SK-N-SH (cell line): ENCODE results near the gene BOD1L2. TPM values are rescaled to one million over a fixed set of nuclear protein-coding genes. Genes with fewer than 3 reads are reported as not detected.

Source experiments
- CTCF ChIA-PET: fragments of 300-600, 350-600 bp; formaldehyde crosslinking; extraction: SDS; loops from one replicate; lab custom pipeline; 2021; lab: Yijun Ruan, JAX
- POLR2A ChIA-PET: fragments of 350-600 bp; sonication (Branson Sonifier 250); formaldehyde crosslinking; extraction: SDS; loops from one replicate; lab custom pipeline; 2020; ENCODE audit warnings: antibody characterized with exemption, inconsistent platforms; lab: Yijun Ruan, JAX
- DNase-seq: peaks from one replicate; pipeline ENCODE4 v3.0.0; 2012
- H2AFZ ChIP-seq: fragments of 200-600 bp; sonication (generic); 2 replicates; pipeline ENCODE4 v1.8.1; 2016; ENCODE audit warnings: antibody characterized with exemption, mild to moderate bottlenecking, low read depth
- H3F3A ChIP-seq: fragments of 200-600 bp; sonication (generic); replicated peaks from 2 replicates; pipeline ENCODE3; 2016; ENCODE audit warnings: antibody characterized with exemption, mild to moderate bottlenecking; ENCODE audit not compliant: insufficient read depth
- H3K27ac ChIP-seq, 2 experiments: fragments of 200-500 bp in 1 of 2; fragments of 200-600 bp in 1 of 2; sonication (Bioruptor generic) in 1 of 2; sonication (generic), shearing (Covaris generic) in 1 of 2; 2 replicates each; pipeline versions ENCODE4 v1.5.1 to v1.6.1; 2014 to 2016; ENCODE audit warnings: low read depth in 2 of 2, inconsistent platforms in 1 of 2, low read length in 1 of 2, mild to moderate bottlenecking in 1 of 2, mixed read lengths in 1 of 2
- H3K27me3 ChIP-seq: fragments of 200-600 bp; sonication (generic), shearing (Covaris generic); 2 replicates; pipeline ENCODE4 v1.6.1; 2016; ENCODE audit warnings: mixed run types; ENCODE audit not compliant: insufficient read depth
- H3K36me3 ChIP-seq, 2 experiments: fragments of 200-500 bp in 1 of 2; fragments of 200-600 bp in 1 of 2; sonication (Bioruptor generic) in 1 of 2; sonication (generic) in 1 of 2; replicated peaks in 1 of 2; 2 replicates each; pipeline versions ENCODE3 to v1.5.1; 2014 to 2016; ENCODE audit warnings: low read length in 1 of 2, mild to moderate bottlenecking in 1 of 2; ENCODE audit not compliant: insufficient read depth in 2 of 2, control insufficient read depth in 1 of 2
- H3K4me1 ChIP-seq, 2 experiments: fragments of 200-500 bp in 1 of 2; fragments of 200-600 bp in 1 of 2; sonication (Bioruptor generic) in 1 of 2; sonication (generic), shearing (Covaris generic) in 1 of 2; 2 replicates each; pipeline versions ENCODE4 v1.5.1 to v1.6.1; 2014 to 2016; ENCODE audit warnings: low read depth in 1 of 2, low read length in 1 of 2, mixed run types in 1 of 2; ENCODE audit not compliant: insufficient read depth in 2 of 2, control insufficient read depth in 1 of 2
- H3K4me2 ChIP-seq: fragments of 200-600 bp; sonication (generic), shearing (Covaris generic); 2 replicates; pipeline ENCODE4 v1.6.1; 2017; ENCODE audit warnings: mixed run types
- H3K4me3 ChIP-seq, 2 experiments: fragments of 200-500 bp in 1 of 2; fragments of 200-600 bp in 1 of 2; sonication (Bioruptor generic) in 1 of 2; sonication (generic), shearing (Covaris generic) in 1 of 2; 2 replicates each; pipeline versions ENCODE4 v1.5.1 to v1.8.1; 2014 to 2016; ENCODE audit warnings: low read depth in 2 of 2, inconsistent platforms in 1 of 2, low read length in 1 of 2, mild to moderate bottlenecking in 1 of 2, mixed read lengths in 1 of 2, moderate library complexity in 1 of 2
- H3K79me2 ChIP-seq: fragments of 200-600 bp; sonication (generic); 2 replicates; pipeline ENCODE4 v1.8.1; 2017; ENCODE audit warnings: mild to moderate bottlenecking; ENCODE audit not compliant: insufficient read depth
- H3K9ac ChIP-seq: fragments of 200-600 bp; sonication (generic); 2 replicates; pipeline ENCODE4 v1.6.1; 2017; ENCODE audit warnings: mixed run types
- H3K9me2 ChIP-seq: fragments of 200-600 bp; sonication (generic); 2 replicates; pipeline ENCODE4 v1.6.1; 2017; ENCODE audit warnings: mixed run types
- H3K9me3 ChIP-seq: fragments of 200-600 bp; sonication (generic); 2 replicates; pipeline ENCODE4 v1.6.1; 2017; ENCODE audit warnings: mixed run types, mild to moderate bottlenecking, moderate library complexity
- H4K20me1 ChIP-seq: fragments of 200-600 bp; sonication (generic); 2 replicates; pipeline ENCODE4 v1.6.1; 2017; ENCODE audit warnings: mild to moderate bottlenecking, mixed run types; ENCODE audit not compliant: insufficient read depth
- CHD2 ChIP-seq: fragments of 150-350 bp; IDR thresholded peaks from 2 replicates; pipeline ENCODE4 v1.6.1; 2018; ENCODE audit warnings: low read length; ENCODE audit not compliant: partially characterized antibody
- ELF1 ChIP-seq: IDR thresholded peaks from 2 replicates; pipeline ENCODE4 v1.4.0; 2012
- EZH2phosphoT487 ChIP-seq: fragments of 200-600 bp; sonication (generic); IDR thresholded peaks from 2 replicates; pipeline ENCODE4 v1.6.1; 2017; ENCODE audit warnings: low read depth, mixed run types, mild to moderate bottlenecking, antibody characterized with exemption, moderate library complexity, borderline replicate concordance
- FOXJ3 ChIP-seq: sonication (generic); formaldehyde crosslinking; IDR thresholded peaks from 2 replicates; pipeline ENCODE4 v1.5.1; 2020; ENCODE audit warnings: mild to moderate bottlenecking, missing genetic modification reagents
- FOXM1 ChIP-seq: IDR thresholded peaks from 2 replicates; pipeline ENCODE4 v1.4.0; 2012; ENCODE audit warnings: low read depth, mild to moderate bottlenecking
- GABPA ChIP-seq: IDR thresholded peaks from 2 replicates; pipeline ENCODE4 v1.4.0; 2012; ENCODE audit warnings: low read depth, mild to moderate bottlenecking
- MXI1 ChIP-seq: IDR thresholded peaks from 2 replicates; pipeline ENCODE4 v1.6.1; 2012; ENCODE audit warnings: mild to moderate bottlenecking, low read depth, low read length, improper control_type of control experiment
- NFIC ChIP-seq: IDR thresholded peaks from 2 replicates; pipeline ENCODE4 v1.4.0; 2012; ENCODE audit warnings: borderline replicate concordance
- NRF1 ChIP-seq: IDR thresholded peaks from 2 replicates; pipeline ENCODE4 v1.6.1; 2012; ENCODE audit warnings: low read depth, mild to moderate bottlenecking, low read length
- RAD21 ChIP-seq: IDR thresholded peaks from 2 replicates; pipeline ENCODE4 v1.6.1; 2012; ENCODE audit warnings: mild to moderate bottlenecking, low read length
- RCOR1 ChIP-seq: fragments of 150-350 bp; IDR thresholded peaks from 2 replicates; pipeline ENCODE4 v1.6.1; 2017; ENCODE audit warnings: antibody characterized with exemption, low read length
- SMC3 ChIP-seq: IDR thresholded peaks from 2 replicates; pipeline ENCODE4 v1.6.1; 2012; ENCODE audit warnings: low read depth, low read length, improper control_type of control experiment
- TAF1 ChIP-seq: IDR thresholded peaks from 2 replicates; pipeline ENCODE4 v1.6.1; 2012; ENCODE audit warnings: low read depth, mild to moderate bottlenecking, low read length, moderate library complexity, borderline replicate concordance
- TEAD4 ChIP-seq: IDR thresholded peaks from 2 replicates; pipeline ENCODE4 v1.4.0; 2012; ENCODE audit warnings: mild to moderate bottlenecking, borderline replicate concordance; ENCODE audit not compliant: insufficient read depth
- WGBS: methylation state at CpG from one replicate; pipeline ENCODE4 v1.1.6; 2017; ENCODE audit warnings: low lambda C conversion rate; 5-methylcytosine and 5-hydroxymethylcytosine counted together
- polyA plus RNA-seq, 3 experiments: library from polyadenylated mRNA; depleted of rRNA; stranded (reverse); fragments of >200 nt; gene quantifications; 2 replicates each; pipeline ENCODE4 v1.2.3, GENCODE V29; 2012
- TF ChIP-seq, protein P1 (sequence below): fragments of 150-350 bp; IDR thresholded peaks from 2 replicates; pipeline ENCODE4 v1.6.1; 2017; ENCODE audit warnings: antibody characterized with exemption, low read length, low read depth, borderline replicate concordance
- TF ChIP-seq, protein P2 (sequence below): IDR thresholded peaks from 2 replicates; pipeline ENCODE4 v1.6.1; 2012; ENCODE audit warnings: mild to moderate bottlenecking, low read depth, low read length, moderate library complexity
- TF ChIP-seq, protein P3 (sequence below): IDR thresholded peaks from 2 replicates; pipeline ENCODE4; 2012
- TF ChIP-seq, protein P4 (sequence below): fragments of 150-350 bp; IDR thresholded peaks from 2 replicates; pipeline ENCODE4 v1.6.1; 2016; ENCODE audit warnings: mild to moderate bottlenecking, low read depth, low read length

BOD1L2 gene
- polyA plus RNA-seq, 1 of the 3 experiments (the other 2 are of a cell fraction) = not detected

DNA sequence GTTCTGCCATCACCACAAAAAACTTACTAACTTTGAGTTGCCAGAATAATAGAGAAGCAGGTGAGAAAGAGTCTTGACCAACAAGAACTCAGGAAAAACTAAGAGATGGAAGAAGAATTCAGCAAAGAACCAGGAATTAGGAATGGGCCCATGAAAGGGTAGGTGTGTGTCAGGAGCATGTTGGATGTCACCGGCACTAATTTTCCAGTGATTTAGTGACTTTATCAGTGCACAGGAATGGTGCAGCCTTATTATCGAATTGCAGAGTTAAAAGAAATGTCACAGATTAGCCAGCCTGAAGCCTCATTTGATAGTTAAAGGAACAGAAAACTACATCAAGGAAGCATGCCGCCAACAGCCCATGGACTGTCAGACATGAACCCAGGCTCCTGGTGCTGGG, 9.0 kb upstream of the BOD1L2 start:
- no peak overlapping the region for H3K4me3 ChIP-seq

DNA sequence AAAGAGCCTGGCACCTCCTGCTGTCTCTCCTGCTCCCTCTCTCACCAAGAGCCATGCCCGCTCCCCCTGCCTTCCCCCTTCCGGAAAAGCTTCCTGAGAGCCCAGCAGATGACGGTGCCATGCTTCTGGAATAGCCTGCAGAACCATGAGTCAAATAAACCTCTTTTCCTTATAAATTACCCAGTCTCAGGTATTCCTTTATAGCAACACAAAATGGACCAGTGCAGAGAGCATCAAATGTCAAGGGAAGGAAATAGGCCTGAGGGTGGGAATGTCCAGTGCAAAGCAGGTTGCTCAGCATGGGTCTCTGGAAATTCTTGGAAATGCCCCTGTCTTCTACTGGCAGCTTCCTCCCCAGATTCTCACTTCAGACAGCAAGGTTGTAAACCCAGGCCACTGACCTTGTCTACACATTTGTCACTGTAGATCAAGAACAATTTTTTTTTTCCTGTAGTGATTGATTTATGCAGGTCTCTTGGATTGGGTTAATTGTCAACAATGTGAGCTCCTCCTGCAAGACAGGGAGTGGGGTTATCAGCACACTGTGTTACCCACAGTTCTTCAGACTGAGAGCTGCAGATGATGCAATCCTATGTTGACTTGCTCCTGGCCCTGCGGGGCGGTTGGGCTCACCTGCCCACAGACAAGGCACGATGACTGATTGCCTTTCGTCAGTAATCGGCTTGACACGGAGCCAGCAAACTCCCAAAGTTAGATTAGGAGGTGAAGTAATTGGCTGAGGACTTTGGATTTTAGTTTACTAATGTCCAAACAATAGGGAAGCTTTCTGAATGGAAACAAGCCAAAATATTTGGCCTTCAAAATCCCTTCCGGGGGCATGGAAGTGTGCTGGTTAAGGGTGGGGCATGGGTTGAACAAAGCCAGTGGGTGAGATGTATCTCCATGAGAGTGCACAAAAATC, 5.4 kb upstream of the BOD1L2 start:
- H3K4me3 ChIP-seq = no peak overlapping the region
- no peaks in the 10 kb centered on the region for H3K9me3 ChIP-seq
- H3K9me2 ChIP-seq = no peaks in the 10 kb centered on the region
- H2AFZ ChIP-seq = no peak overlapping the region
- no peaks in the 10 kb centered on the region; a peak in 1 of 4 replicates for H3K4me1 ChIP-seq
- CTCF ChIA-PET = no interaction called here
- no peak for DNase-seq
- no peaks in the 10 kb centered on the region for H3K79me2 ChIP-seq
- H3F3A ChIP-seq = no peaks in the 10 kb centered on the region
- H4K20me1 ChIP-seq = no peaks in the 10 kb centered on the region
- no peaks in the 10 kb centered on the region for H3K27me3 ChIP-seq
- H3K4me2 ChIP-seq = no peak overlapping the region
- POLR2A ChIA-PET = no interaction called here
- H3K9ac ChIP-seq = no peak overlapping the region
- H3K27ac ChIP-seq = no peak overlapping the region
- no peaks in the 10 kb centered on the region for H3K36me3 ChIP-seq
- WGBS = 46% methylated on average over 10 of the region's 10 CpGs
- TF ChIP-seq, protein P1, sequence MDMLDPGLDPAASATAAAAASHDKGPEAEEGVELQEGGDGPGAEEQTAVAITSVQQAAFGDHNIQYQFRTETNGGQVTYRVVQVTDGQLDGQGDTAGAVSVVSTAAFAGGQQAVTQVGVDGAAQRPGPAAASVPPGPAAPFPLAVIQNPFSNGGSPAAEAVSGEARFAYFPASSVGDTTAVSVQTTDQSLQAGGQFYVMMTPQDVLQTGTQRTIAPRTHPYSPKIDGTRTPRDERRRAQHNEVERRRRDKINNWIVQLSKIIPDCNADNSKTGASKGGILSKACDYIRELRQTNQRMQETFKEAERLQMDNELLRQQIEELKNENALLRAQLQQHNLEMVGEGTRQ = no peak
- TF ChIP-seq EZH2phosphoT487 = no peak
- no peak for TF ChIP-seq ELF1
- TF ChIP-seq GABPA = no peak
- TF ChIP-seq, protein P2, sequence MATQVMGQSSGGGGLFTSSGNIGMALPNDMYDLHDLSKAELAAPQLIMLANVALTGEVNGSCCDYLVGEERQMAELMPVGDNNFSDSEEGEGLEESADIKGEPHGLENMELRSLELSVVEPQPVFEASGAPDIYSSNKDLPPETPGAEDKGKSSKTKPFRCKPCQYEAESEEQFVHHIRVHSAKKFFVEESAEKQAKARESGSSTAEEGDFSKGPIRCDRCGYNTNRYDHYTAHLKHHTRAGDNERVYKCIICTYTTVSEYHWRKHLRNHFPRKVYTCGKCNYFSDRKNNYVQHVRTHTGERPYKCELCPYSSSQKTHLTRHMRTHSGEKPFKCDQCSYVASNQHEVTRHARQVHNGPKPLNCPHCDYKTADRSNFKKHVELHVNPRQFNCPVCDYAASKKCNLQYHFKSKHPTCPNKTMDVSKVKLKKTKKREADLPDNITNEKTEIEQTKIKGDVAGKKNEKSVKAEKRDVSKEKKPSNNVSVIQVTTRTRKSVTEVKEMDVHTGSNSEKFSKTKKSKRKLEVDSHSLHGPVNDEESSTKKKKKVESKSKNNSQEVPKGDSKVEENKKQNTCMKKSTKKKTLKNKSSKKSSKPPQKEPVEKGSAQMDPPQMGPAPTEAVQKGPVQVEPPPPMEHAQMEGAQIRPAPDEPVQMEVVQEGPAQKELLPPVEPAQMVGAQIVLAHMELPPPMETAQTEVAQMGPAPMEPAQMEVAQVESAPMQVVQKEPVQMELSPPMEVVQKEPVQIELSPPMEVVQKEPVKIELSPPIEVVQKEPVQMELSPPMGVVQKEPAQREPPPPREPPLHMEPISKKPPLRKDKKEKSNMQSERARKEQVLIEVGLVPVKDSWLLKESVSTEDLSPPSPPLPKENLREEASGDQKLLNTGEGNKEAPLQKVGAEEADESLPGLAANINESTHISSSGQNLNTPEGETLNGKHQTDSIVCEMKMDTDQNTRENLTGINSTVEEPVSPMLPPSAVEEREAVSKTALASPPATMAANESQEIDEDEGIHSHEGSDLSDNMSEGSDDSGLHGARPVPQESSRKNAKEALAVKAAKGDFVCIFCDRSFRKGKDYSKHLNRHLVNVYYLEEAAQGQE = no peak
- no peak for TF ChIP-seq MXI1
- no peak for TF ChIP-seq RAD21
- TF ChIP-seq NRF1 = no peak
- TF ChIP-seq FOXM1 = no peak
- no peak for TF ChIP-seq CHD2
- no peak for TF ChIP-seq TAF1
- no peak for TF ChIP-seq SMC3

More for the DNA sequence above, 9.0 kb upstream of the BOD1L2 start:
- ChIA-PET CTCF (no interaction called here), POLR2A (no interaction called here)
- Histone ChIP-seq H3F3A (no peaks in the 10 kb centered on the region), H3K9me3 (no peaks in the 10 kb centered on the region), H3K9ac (no peak overlapping the region), H3K36me3 (no peaks in the 10 kb centered on the region), H3K27me3 (no peaks in the 10 kb centered on the region), H4K20me1 (no peaks in the 10 kb centered on the region), H3K79me2 (no peaks in the 10 kb centered on the region), H3K4me2 (no peak overlapping the region), H3K4me1 (no peaks in the 10 kb centered on the region), H2AFZ (no peak overlapping the region), H3K27ac (no peak overlapping the region), H3K9me2 (no peaks in the 10 kb centered on the region)
- WGBS = 48% methylated on average over 3 of the region's 3 CpGs
- TF ChIP-seq, protein P3, sequence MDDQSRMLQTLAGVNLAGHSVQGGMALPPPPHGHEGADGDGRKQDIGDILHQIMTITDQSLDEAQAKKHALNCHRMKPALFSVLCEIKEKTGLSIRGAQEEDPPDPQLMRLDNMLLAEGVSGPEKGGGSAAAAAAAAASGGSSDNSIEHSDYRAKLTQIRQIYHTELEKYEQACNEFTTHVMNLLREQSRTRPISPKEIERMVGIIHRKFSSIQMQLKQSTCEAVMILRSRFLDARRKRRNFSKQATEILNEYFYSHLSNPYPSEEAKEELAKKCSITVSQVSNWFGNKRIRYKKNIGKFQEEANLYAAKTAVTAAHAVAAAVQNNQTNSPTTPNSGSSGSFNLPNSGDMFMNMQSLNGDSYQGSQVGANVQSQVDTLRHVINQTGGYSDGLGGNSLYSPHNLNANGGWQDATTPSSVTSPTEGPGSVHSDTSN = no peak
- TF ChIP-seq SMC3 (no peak), GABPA (no peak), NFIC (no peak), FOXM1 (no peak), MXI1 (no peak), FOXJ3 (CRISPR knock-in tag) (no peak), EZH2phosphoT487 (no peak), RCOR1 (no peak), TAF1 (no peak), TEAD4 (no peak)
- TF ChIP-seq, protein P4, sequence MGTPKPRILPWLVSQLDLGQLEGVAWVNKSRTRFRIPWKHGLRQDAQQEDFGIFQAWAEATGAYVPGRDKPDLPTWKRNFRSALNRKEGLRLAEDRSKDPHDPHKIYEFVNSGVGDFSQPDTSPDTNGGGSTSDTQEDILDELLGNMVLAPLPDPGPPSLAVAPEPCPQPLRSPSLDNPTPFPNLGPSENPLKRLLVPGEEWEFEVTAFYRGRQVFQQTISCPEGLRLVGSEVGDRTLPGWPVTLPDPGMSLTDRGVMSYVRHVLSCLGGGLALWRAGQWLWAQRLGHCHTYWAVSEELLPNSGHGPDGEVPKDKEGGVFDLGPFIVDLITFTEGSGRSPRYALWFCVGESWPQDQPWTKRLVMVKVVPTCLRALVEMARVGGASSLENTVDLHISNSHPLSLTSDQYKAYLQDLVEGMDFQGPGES = no peak
- DNase-seq = no peak
